Ovary (tissue), 9 donors: ENCODE measurements around the gene CCDC187. TPM values are rescaled to one million over a fixed set of nuclear protein-coding genes. Genes with fewer than 3 reads are reported as not detected.
A peak's percentile ranks its signal among the peaks of the same experiment; 100 is the strongest.

Experiments used
- DNase-seq, 5 donors: peaks; one replicate each; pipeline ENCODE4 v3.0.0-alpha.2; 2019 to 2020
- H3K27ac ChIP-seq, 2 donors: fragments of 200-600 bp; one replicate each; pipeline versions ENCODE4 v1.5.1 to v1.8.0; 2019 to 2022
- H3K27me3 ChIP-seq: fragments of 200-600 bp; one replicate; pipeline ENCODE4 v1.8.0; 2022
- H3K36me3 ChIP-seq: fragments of 200-600 bp; sonication (generic); one replicate; pipeline ENCODE4 v1.5.1; 2019
- H3K4me1 ChIP-seq: one replicate; pipeline ENCODE4 v1.8.1; 2013; ENCODE audit warnings: mild to moderate bottlenecking, moderate library complexity; ENCODE audit not compliant: insufficient read depth
- H3K4me3 ChIP-seq: fragments of 200-600 bp; sonication (generic); one replicate; pipeline ENCODE4 v1.5.1; 2017
- H3K9me3 ChIP-seq, 2 donors: fragments of 200-600 bp in 1 of 2; sonication (generic) in 1 of 2; one replicate each; pipeline versions ENCODE4 v1.5.1 to v1.8.1; 2013 to 2019; ENCODE audit warnings: mild to moderate bottlenecking in 1 of 2, moderate library complexity in 1 of 2
- EP300 ChIP-seq: sonication (generic); formaldehyde crosslinking; IDR thresholded peaks from one replicate; pipeline ENCODE4 v1.6.1; 2017; ENCODE audit warnings: antibody characterized with exemption
- POLR2A ChIP-seq: fragments of 450-650 bp; IDR thresholded peaks from one replicate; pipeline ENCODE4 v1.6.1; 2017; ENCODE audit warnings: antibody characterized with exemption, mild to moderate bottlenecking, moderate library complexity
- WGBS, 3 donors: extraction: QIAGEN DNeasy Blood & Tissue Kit in 1 of 3; methylation state at CpG; one replicate each; pipeline versions ENCODE4 v1.1.5 to v1.1.7; 2013 to 2017; 5-methylcytosine and 5-hydroxymethylcytosine counted together
- intact Hi-C, 4 donors: fragments of 100-400 bp; cut with DNase I; formaldehyde crosslinking; loops; one replicate each; pipeline versions ENCODE4 v1.11.0 to v1.15.1; 2022 to 2023
- polyA plus RNA-seq, 2 donors: library from polyadenylated mRNA; stranded (reverse); fragments of 200-250 nt in 1 of 2; fragments of 350-450 nt in 1 of 2; fragmentation: Illumina TruSeq in 1 of 2; extraction: RNeasy Lipid Tissue Mini Kit (QIAGEN cat#74804) in 1 of 2; gene quantifications; one replicate each; pipeline ENCODE4 v1.2.3, GENCODE V29; 2013 to 2014
- total RNA-seq, 7 donors: library from RNA; depleted of rRNA in 2 of 7; stranded (reverse); fragments of >200 nt in 2 of 7; fragmentation: NEBNext Ultra II Directional in 3 of 7; extraction: Animal tissue kit (Norgen Biotek cat#: 25700) in 3 of 7; gene quantifications; one replicate each; pipeline versions ENCODE4 v1.1.0 to v1.2.4, GENCODE V29; 2016 to 2023
- TF ChIP-seq, protein P1 (sequence below), 3 donors: fragments of 450-650 bp in 2 of 3; fragments of 200-600 bp in 1 of 3; IDR thresholded peaks; one replicate each; pipeline versions ENCODE4 v1.5.1 to v1.8.0; 2016 to 2022; ENCODE audit warnings: antibody characterized with exemption in 3 of 3, mild to moderate bottlenecking in 1 of 3
- donor health status: DM: no; HTN: no; CAD: no; lungs with moderate emphysema.
- donor health status: DM: no; HTN: no; CAD: no.
- donor health status: Bipolar disorder and iron deficiency.
- donor health status: DM: yes; HTN: yes; CAD: no.
- donor health status: DM: no; HTN: no; CAD: no.
- donor health status: DM: yes; HTN: yes; CAD: no.

CCDC187 gene
- total and polyA plus RNA-seq, 9 donors = 0.02 to 15.7 (median 0.74) TPM; not detected in 1

GRCh38 chr9:136254381-136255165, 49.3 kb downstream of the CCDC187 start:
- H3K27me3 ChIP-seq = no peaks in the 10 kb centered on the region
- 24% methylated on average over 23 to 25 of the region's 25 CpGs for WGBS, 3 donors

DNA sequence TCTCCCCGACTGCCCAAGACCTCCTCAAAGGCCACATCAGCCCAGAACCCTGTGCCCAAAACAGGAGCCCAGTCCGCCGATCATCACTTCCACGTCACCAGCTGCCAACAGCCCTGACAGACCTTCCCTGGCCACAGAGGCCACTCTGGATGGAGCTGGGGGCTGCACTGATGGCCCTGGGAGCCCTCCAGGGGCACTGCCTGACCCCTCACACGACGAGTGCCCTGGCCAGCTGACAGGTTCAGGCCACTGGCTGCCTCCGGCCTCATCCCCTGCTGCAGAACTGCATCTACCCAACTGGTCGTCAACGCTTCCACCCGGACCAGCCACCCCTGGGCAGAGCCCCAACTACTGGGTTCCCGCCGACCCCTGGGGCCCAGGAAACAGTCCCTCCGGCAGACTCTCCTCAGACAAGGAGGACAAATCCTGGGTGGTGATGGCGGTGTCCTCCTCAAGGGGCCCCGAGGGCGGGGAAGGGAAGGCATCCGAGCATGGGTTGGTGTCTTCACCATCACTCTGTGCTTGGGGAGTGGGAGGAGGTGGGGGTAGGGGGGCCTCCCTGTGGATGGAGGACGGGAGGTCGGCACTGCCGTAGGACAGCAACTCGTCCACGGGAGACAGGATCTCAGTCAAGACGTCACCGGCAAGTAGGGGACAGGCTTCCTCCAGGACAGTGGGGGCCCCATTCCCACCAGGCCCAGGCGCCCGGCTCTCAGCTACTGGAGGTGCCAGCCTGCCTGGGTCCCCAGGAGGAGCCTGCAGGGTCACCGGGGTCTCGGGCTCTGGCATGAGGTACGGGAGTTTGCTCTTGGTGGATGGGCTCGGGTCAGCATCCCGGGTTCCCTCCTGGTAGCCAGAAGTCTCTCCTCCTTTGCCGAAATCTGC, 50.4 kb downstream of the CCDC187 start:
- Histone ChIP-seq H3K27ac (no peak overlapping the region), H3K4me3 (no peak overlapping the region), H3K36me3 (no peaks in the 10 kb centered on the region), H3K27me3 (no peaks in the 10 kb centered on the region), H3K9me3 (no peaks in the 10 kb centered on the region), H3K4me1 (peaks cover 21% of the 10 kb centered on the region)
- no peak for DNase-seq
- intact Hi-C loops = no loop called here
- 87 to 90% (median 89%) methylated on average over 32 of the region's 32 CpGs for WGBS, 3 donors
- TF ChIP-seq, protein P1, sequence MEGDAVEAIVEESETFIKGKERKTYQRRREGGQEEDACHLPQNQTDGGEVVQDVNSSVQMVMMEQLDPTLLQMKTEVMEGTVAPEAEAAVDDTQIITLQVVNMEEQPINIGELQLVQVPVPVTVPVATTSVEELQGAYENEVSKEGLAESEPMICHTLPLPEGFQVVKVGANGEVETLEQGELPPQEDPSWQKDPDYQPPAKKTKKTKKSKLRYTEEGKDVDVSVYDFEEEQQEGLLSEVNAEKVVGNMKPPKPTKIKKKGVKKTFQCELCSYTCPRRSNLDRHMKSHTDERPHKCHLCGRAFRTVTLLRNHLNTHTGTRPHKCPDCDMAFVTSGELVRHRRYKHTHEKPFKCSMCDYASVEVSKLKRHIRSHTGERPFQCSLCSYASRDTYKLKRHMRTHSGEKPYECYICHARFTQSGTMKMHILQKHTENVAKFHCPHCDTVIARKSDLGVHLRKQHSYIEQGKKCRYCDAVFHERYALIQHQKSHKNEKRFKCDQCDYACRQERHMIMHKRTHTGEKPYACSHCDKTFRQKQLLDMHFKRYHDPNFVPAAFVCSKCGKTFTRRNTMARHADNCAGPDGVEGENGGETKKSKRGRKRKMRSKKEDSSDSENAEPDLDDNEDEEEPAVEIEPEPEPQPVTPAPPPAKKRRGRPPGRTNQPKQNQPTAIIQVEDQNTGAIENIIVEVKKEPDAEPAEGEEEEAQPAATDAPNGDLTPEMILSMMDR (IDR thresholded peaks at IDR 0.05) = no peak
- TF ChIP-seq EP300 (no peak), POLR2A (no peak)

More at GRCh38 chr9:136254381-136255165, 49.3 kb downstream of the CCDC187 start:
- H3K27ac ChIP-seq = peak overlapping the region in 1 of 2 donors; percentile 57
- H3K9me3 ChIP-seq = no peaks in the 10 kb centered on the region
- H3K36me3 ChIP-seq = no peaks in the 10 kb centered on the region
- no peak overlapping the region for H3K4me3 ChIP-seq
- H3K4me1 ChIP-seq = peaks cover 21% of the 10 kb centered on the region
- TF ChIP-seq, protein P1 (IDR thresholded peaks at IDR 0.05) = no peak
- no peak for TF ChIP-seq EP300
- TF ChIP-seq POLR2A = no peak
- intact Hi-C loops = no loop called here
- peak; percentile 56 to 83 (median 71) for DNase-seq

GRCh38 chr9:136252846-136253245, 51.0 kb downstream of the CCDC187 start:
- Histone ChIP-seq H3K4me1 (peaks cover 21% of the 10 kb centered on the region), H3K27me3 (no peaks in the 10 kb centered on the region), H3K36me3 (no peaks in the 10 kb centered on the region), H3K4me3 (no peak overlapping the region), H3K27ac (no peak overlapping the region), H3K9me3 (no peaks in the 10 kb centered on the region)
- intact Hi-C loops = no loop called here
- WGBS, 3 donors = 91 to 96% (median 95%) methylated on average over 6 to 10 of the region's 10 CpGs
- TF ChIP-seq, protein P1 (IDR thresholded peaks at IDR 0.05) = no peak
- TF ChIP-seq POLR2A (no peak), EP300 (no peak)
- DNase-seq = no peak

DNA sequence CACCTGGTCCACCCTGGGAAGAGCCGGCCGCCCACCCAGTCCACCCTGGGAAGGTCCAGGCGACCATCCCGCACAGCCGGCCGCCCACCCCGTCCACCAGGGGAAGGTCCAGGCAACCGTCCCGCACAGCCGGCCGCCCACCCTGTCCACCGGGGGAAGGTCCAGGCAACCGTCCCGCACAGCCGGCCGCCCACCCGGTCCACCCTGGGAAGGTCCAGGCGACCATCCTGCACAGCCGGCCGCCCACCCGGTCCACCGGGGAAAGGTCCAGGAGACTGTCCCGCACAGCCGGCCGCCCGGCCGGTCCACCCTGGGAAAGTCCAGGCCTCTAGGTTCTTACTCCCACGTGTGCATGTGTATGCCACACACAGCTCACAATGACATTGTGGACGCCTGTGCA, 51.6 kb downstream of the CCDC187 start:
- Histone ChIP-seq H3K36me3 (no peaks in the 10 kb centered on the region), H3K4me1 (peaks cover 21% of the 10 kb centered on the region), H3K27ac (no peak overlapping the region), H3K4me3 (no peak overlapping the region), H3K9me3 (no peaks in the 10 kb centered on the region), H3K27me3 (no peaks in the 10 kb centered on the region)
- intact Hi-C loops = no loop called here
- TF ChIP-seq, protein P1 (IDR thresholded peaks at IDR 0.05) = no peak
- no peak for TF ChIP-seq POLR2A
- no peak for TF ChIP-seq EP300
- 87 to 93% (median 91%) methylated on average over 21 to 29 of the region's 29 CpGs for WGBS, 3 donors
- no peak for DNase-seq
